WTC11 (cell line): ENCODE measurements around the gene IQCK. TPM values are rescaled to one million over a fixed set of nuclear protein-coding genes. Genes with fewer than 3 reads are reported as not detected.

Source experiments
- ATAC-seq: fragments of 200-7000 bp; cut with Tn5 transposase; 2 replicates; pipeline ENCODE4 v1.10.0; 2021; ENCODE audit warnings: mild to moderate bottlenecking, moderate library complexity
- CTCF ChIA-PET: fragments of 300-600 bp; sonication (Branson Sonifier 250); formaldehyde crosslinking; loops from one replicate; lab custom pipeline; 2021; ENCODE audit warnings: antibody characterized with exemption; lab: Charles Lee
- POLR2A ChIA-PET: fragments of 350-600 bp; sonication (Branson Sonifier 250); formaldehyde crosslinking; loops from one replicate; lab custom pipeline; 2021; ENCODE audit warnings: antibody characterized with exemption; lab: Charles Lee
- DNase-seq: peaks from one replicate; pipeline ENCODE4 v3.0.0; 2021; ENCODE audit warnings: low spot score
- H3K27ac Mint-ChIP-seq: 2 replicates; pipeline ENCODE4 v1.8.0; 2021; ENCODE audit warnings: mixed read lengths
- H3K27me3 Mint-ChIP-seq: 2 replicates; pipeline ENCODE4 v1.8.0; 2021; ENCODE audit warnings: low read depth, mild to moderate bottlenecking, moderate library complexity, mixed read lengths
- H3K36me3 Mint-ChIP-seq: 2 replicates; pipeline ENCODE4 v1.8.0; 2021; ENCODE audit warnings: mixed read lengths
- H3K4me1 Mint-ChIP-seq: 2 replicates; pipeline ENCODE4 v1.8.0; 2022; ENCODE audit warnings: mixed read lengths
- H3K4me3 Mint-ChIP-seq: 2 replicates; pipeline ENCODE4 v1.8.0; 2021; ENCODE audit warnings: mild to moderate bottlenecking, moderate library complexity, mixed read lengths
- H3K9me3 Mint-ChIP-seq: 2 replicates; pipeline ENCODE4 v1.8.0; 2021; ENCODE audit warnings: mixed read lengths
- AFF4 ChIP-seq: sonication (generic); formaldehyde crosslinking; IDR thresholded peaks from 2 replicates; pipeline ENCODE4 v1.8.1; 2023; ENCODE audit warnings: mild to moderate bottlenecking, missing genetic modification reagents, borderline replicate concordance
- FOXK1 ChIP-seq: sonication (generic); formaldehyde crosslinking; IDR thresholded peaks from 2 replicates; pipeline ENCODE4 v1.8.0; 2022; ENCODE audit warnings: mild to moderate bottlenecking, moderate library complexity, missing genetic modification reagents
- KAT7 ChIP-seq: sonication (generic); formaldehyde crosslinking; IDR thresholded peaks from 2 replicates; pipeline ENCODE4 v1.8.1; 2023; ENCODE audit warnings: missing genetic modification reagents, mild to moderate bottlenecking, borderline replicate concordance
- MYBL2 ChIP-seq: sonication (generic); formaldehyde crosslinking; IDR thresholded peaks from 2 replicates; pipeline ENCODE4 v1.8.1; 2023; ENCODE audit warnings: mild to moderate bottlenecking, moderate library complexity, missing genetic modification reagents
- NR3C1 ChIP-seq: sonication (generic); formaldehyde crosslinking; conservative IDR thresholded peaks from 2 replicates; pipeline ENCODE4 v1.8.1; 2023; ENCODE audit warnings: low read depth, mild to moderate bottlenecking, missing genetic modification reagents
- PRRX2 ChIP-seq: fragments of 250-450 bp; sonication (Bioruptor Pico); IDR thresholded peaks from 2 replicates; pipeline ENCODE4 v1.8.0; 2021; ENCODE audit warnings: mild to moderate bottlenecking
- RELA ChIP-seq: sonication (generic); formaldehyde crosslinking; IDR thresholded peaks from 2 replicates; pipeline ENCODE4 v1.8.1; 2022; ENCODE audit warnings: missing genetic modification reagents, mild to moderate bottlenecking, borderline replicate concordance
- TEAD1 ChIP-seq: sonication (generic); formaldehyde crosslinking; IDR thresholded peaks from 2 replicates; pipeline ENCODE4 v1.8.0; 2022; ENCODE audit warnings: mild to moderate bottlenecking, missing genetic modification reagents
- TP53 ChIP-seq: sonication (generic); formaldehyde crosslinking; IDR thresholded peaks from 2 replicates; pipeline ENCODE4 v1.8.1; 2023; ENCODE audit warnings: mild to moderate bottlenecking, missing genetic modification reagents
- ZNF263 ChIP-seq: sonication (generic); formaldehyde crosslinking; IDR thresholded peaks from 2 replicates; pipeline ENCODE4 v1.8.1; 2022; ENCODE audit warnings: low read depth, mild to moderate bottlenecking, moderate library complexity, missing genetic modification reagents
- ZNF317 ChIP-seq: sonication (generic); formaldehyde crosslinking; IDR thresholded peaks from 2 replicates; pipeline ENCODE4 v1.8.1; 2023; ENCODE audit warnings: low read depth, mild to moderate bottlenecking, moderate library complexity, missing genetic modification reagents, borderline replicate concordance
- ZNF396 ChIP-seq: fragments of 250-450 bp; sonication (Bioruptor Pico); IDR thresholded peaks from 2 replicates; pipeline ENCODE4 v1.8.0; 2021; ENCODE audit warnings: mild to moderate bottlenecking, moderate library complexity, borderline replicate concordance
- total RNA-seq: library from RNA; stranded (reverse); gene quantifications from 3 replicates; pipeline ENCODE4 v1.2.3, GENCODE V29; 2021
- TF ChIP-seq, protein P1 (sequence below): sonication (generic); formaldehyde crosslinking; IDR thresholded peaks from 2 replicates; pipeline ENCODE4 v1.8.0; 2023; ENCODE audit warnings: missing genetic modification reagents, mild to moderate bottlenecking, borderline replicate concordance
- TF ChIP-seq, protein P2 (sequence below): sonication (generic); formaldehyde crosslinking; conservative IDR thresholded peaks from 2 replicates; pipeline ENCODE4 v1.8.1; 2022; ENCODE audit warnings: mild to moderate bottlenecking, missing genetic modification reagents
- TF ChIP-seq, protein P3 (sequence below): sonication (generic); formaldehyde crosslinking; IDR thresholded peaks from 2 replicates; pipeline ENCODE4 v1.8.1; 2022; ENCODE audit warnings: mild to moderate bottlenecking, missing genetic modification reagents, moderate library complexity, borderline replicate concordance

IQCK gene
- total RNA-seq, 1 experiment from 2014 or later, result 5.8 TPM

- no peak overlapping the region for H3K4me3 Mint-ChIP-seq
- DNase-seq, result no peak
- TF ChIP-seq MYBL2 (CRISPR knock-in tag) (no peak), ZNF263 (CRISPR knock-in tag) (no peak), ZNF396 (CRISPR knock-in tag) (no peak), TP53 (CRISPR knock-in tag) (no peak), KAT7 (CRISPR knock-in tag) (no peak), RELA (CRISPR knock-in tag) (no peak), TEAD1 (CRISPR knock-in tag) (no peak), ZNF317 (no peak), AFF4 (CRISPR knock-in tag) (no peak), NR3C1 (no peak), PRRX2 (CRISPR knock-in tag) (no peak)
- TF ChIP-seq, protein P1, sequence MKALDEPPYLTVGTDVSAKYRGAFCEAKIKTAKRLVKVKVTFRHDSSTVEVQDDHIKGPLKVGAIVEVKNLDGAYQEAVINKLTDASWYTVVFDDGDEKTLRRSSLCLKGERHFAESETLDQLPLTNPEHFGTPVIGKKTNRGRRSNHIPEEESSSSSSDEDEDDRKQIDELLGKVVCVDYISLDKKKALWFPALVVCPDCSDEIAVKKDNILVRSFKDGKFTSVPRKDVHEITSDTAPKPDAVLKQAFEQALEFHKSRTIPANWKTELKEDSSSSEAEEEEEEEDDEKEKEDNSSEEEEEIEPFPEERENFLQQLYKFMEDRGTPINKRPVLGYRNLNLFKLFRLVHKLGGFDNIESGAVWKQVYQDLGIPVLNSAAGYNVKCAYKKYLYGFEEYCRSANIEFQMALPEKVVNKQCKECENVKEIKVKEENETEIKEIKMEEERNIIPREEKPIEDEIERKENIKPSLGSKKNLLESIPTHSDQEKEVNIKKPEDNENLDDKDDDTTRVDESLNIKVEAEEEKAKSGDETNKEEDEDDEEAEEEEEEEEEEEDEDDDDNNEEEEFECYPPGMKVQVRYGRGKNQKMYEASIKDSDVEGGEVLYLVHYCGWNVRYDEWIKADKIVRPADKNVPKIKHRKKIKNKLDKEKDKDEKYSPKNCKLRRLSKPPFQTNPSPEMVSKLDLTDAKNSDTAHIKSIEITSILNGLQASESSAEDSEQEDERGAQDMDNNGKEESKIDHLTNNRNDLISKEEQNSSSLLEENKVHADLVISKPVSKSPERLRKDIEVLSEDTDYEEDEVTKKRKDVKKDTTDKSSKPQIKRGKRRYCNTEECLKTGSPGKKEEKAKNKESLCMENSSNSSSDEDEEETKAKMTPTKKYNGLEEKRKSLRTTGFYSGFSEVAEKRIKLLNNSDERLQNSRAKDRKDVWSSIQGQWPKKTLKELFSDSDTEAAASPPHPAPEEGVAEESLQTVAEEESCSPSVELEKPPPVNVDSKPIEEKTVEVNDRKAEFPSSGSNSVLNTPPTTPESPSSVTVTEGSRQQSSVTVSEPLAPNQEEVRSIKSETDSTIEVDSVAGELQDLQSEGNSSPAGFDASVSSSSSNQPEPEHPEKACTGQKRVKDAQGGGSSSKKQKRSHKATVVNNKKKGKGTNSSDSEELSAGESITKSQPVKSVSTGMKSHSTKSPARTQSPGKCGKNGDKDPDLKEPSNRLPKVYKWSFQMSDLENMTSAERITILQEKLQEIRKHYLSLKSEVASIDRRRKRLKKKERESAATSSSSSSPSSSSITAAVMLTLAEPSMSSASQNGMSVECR, result no peak
- TF ChIP-seq, protein P2, sequence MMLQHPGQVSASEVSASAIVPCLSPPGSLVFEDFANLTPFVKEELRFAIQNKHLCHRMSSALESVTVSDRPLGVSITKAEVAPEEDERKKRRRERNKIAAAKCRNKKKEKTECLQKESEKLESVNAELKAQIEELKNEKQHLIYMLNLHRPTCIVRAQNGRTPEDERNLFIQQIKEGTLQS (CRISPR knock-in tag), result no peak
- TF ChIP-seq, protein P3, sequence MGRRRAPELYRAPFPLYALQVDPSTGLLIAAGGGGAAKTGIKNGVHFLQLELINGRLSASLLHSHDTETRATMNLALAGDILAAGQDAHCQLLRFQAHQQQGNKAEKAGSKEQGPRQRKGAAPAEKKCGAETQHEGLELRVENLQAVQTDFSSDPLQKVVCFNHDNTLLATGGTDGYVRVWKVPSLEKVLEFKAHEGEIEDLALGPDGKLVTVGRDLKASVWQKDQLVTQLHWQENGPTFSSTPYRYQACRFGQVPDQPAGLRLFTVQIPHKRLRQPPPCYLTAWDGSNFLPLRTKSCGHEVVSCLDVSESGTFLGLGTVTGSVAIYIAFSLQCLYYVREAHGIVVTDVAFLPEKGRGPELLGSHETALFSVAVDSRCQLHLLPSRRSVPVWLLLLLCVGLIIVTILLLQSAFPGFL (CRISPR knock-in tag), result no peak
- no peak overlapping the region for H3K27ac Mint-ChIP-seq
- peaks cover 19% of the 10 kb centered on the region for H3K4me1 Mint-ChIP-seq
- H3K36me3 Mint-ChIP-seq, result no peaks in the 10 kb centered on the region
- no peaks in the 10 kb centered on the region for H3K27me3 Mint-ChIP-seq
- H3K9me3 Mint-ChIP-seq, result no peaks in the 10 kb centered on the region
- ChIA-PET CTCF (no interaction called here), POLR2A (no interaction called here)
- ATAC-seq, result no peak
Observed at GRCh38 chr16:19784183-19784736, 66.2 kb downstream of the IQCK start.

DNA sequence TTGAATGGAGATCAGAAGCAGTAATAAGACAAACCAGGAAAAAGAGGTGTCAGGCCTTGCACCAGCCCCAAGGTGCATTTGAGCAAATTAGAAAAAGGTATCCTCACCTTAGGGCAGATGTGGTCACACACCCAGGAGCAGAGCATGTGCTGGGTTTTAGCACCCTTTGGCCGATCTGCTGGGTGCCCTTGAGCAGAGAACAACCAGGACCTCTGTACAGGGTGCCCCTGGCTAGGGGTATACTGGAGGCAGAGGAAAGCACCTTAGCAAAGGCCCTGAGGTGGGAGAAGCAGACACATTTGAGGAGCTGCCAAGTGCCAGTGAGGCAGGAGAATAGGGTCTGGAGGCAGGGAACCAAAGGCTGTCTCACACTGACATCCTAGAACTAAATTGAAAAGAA is 67.0 kb downstream of the IQCK start:
- Mint-ChIP-seq H3K36me3 (no peaks in the 10 kb centered on the region), H3K9me3 (no peaks in the 10 kb centered on the region), H3K4me1 (peaks cover 19% of the 10 kb centered on the region), H3K4me3 (no peak overlapping the region), H3K27ac (no peak overlapping the region), H3K27me3 (no peaks in the 10 kb centered on the region)
- TF ChIP-seq RELA (CRISPR knock-in tag) (no peak), FOXK1 (CRISPR knock-in tag) (no peak), ZNF396 (CRISPR knock-in tag) (no peak), KAT7 (CRISPR knock-in tag) (no peak)
- ChIA-PET POLR2A (no interaction called here), CTCF (no interaction called here)
- ATAC-seq, result no peak
- no peak for DNase-seq
